Sigmoid colon (tissue), 7 donors: Measurements from ENCODE around the gene EML3. TPM values are rescaled to one million over a fixed set of nuclear protein-coding genes. Genes with fewer than 3 reads are reported as not detected.

ENCODE experiments used
- DNase-seq: peaks from one replicate; pipeline ENCODE4 v3.0.0-alpha.2; 2019
- H3K27ac ChIP-seq, 4 donors: fragments of 200-600 bp; sonication (generic); one replicate each; pipeline ENCODE4 v1.5.1; 2016 to 2019; ENCODE audit warnings: mild to moderate bottlenecking in 1 of 4
- H3K27me3 ChIP-seq, 3 donors: fragments of 200-600 bp; sonication (generic); one replicate each; pipeline ENCODE4 v1.5.1; 2019; ENCODE audit warnings: mild to moderate bottlenecking in 1 of 3
- H3K36me3 ChIP-seq, 4 donors: fragments of 200-600 bp; sonication (generic); one replicate each; pipeline ENCODE4 v1.5.1; 2016 to 2019
- H3K4me1 ChIP-seq, 4 donors: fragments of 200-600 bp; sonication (generic); one replicate each; pipeline ENCODE4 v1.5.1; 2017 to 2019
- H3K4me3 ChIP-seq, 4 donors: fragments of 200-600 bp; sonication (generic); one replicate each; pipeline ENCODE4 v1.5.1; 2017 to 2019; ENCODE audit warnings: mild to moderate bottlenecking in 2 of 4, moderate library complexity in 1 of 4
- H3K9me3 ChIP-seq, 4 donors: fragments of 200-600 bp in 3 of 4; sonication (generic) in 3 of 4; one replicate each; pipeline versions ENCODE4 v1.5.1 to v1.6.1; 2013 to 2019
- CTCF ChIP-seq, 4 experiments: fragments of 450-650 bp in 3 of 4; fragments of 200-600 bp in 1 of 4; IDR thresholded peaks; one replicate each; pipeline ENCODE4 v1.5.1; 2016 to 2019; ENCODE audit warnings: antibody characterized with exemption in 4 of 4, mild to moderate bottlenecking in 3 of 4, moderate library complexity in 2 of 4
- EP300 ChIP-seq, 4 donors: sonication (generic); formaldehyde crosslinking; IDR thresholded peaks; one replicate each; pipeline ENCODE4 v1.6.1; 2017; ENCODE audit warnings: antibody characterized with exemption in 4 of 4
- POLR2A ChIP-seq, 2 donors: fragments of 450-650 bp; IDR thresholded peaks; one replicate each; pipeline ENCODE4 v1.6.1; 2016; ENCODE audit warnings: antibody characterized with exemption in 2 of 2, mild to moderate bottlenecking in 2 of 2, moderate library complexity in 2 of 2
- POLR2AphosphoS5 ChIP-seq, 4 donors: sonication (generic); formaldehyde crosslinking; IDR thresholded peaks; one replicate each; pipeline ENCODE4 v1.6.1; 2017; ENCODE audit warnings: antibody characterized with exemption in 4 of 4
- WGBS, 2 donors: extraction: QIAGEN DNeasy Blood & Tissue Kit; methylation state at CpG; one replicate each; pipeline ENCODE4 v1.1.7; 2013; 5-methylcytosine and 5-hydroxymethylcytosine counted together
- intact Hi-C: fragments of 100-400 bp; cut with DNase I; formaldehyde crosslinking; loops from one replicate; pipeline ENCODE4 v1.15.1; 2023
- polyA plus RNA-seq, 3 donors: library from polyadenylated mRNA; stranded (reverse); fragments of 200-250 nt; gene quantifications; one replicate each; pipeline ENCODE4 v1.2.3, GENCODE V29; 2013
- total RNA-seq, 4 donors: library from RNA; depleted of rRNA; stranded (reverse); fragments of >200 nt; gene quantifications; one replicate each; pipeline ENCODE4 v1.1.0, GENCODE V29; 2016
- donor health status: healthy with polysubstance abuse.
- donor health status: Bipolar disorder and iron deficiency.
- donor health status: healthy.

The EML3 gene
- total and polyA plus RNA-seq, 7 donors: 10.6 to 50.7 (median 26.3) TPM

GRCh38 chr11:62615521-62615920 lies 2.9 kb upstream of the EML3 start:
- H3K36me3 ChIP-seq: peaks cover 0 to 43% (median 4%) of the 10 kb centered on the region in 4 donors
- no peak for TF ChIP-seq POLR2A (IDR thresholded peaks at IDR 0.05)
- TF ChIP-seq EP300 (IDR thresholded peaks at IDR 0.05): no peak
- no peak for TF ChIP-seq POLR2AphosphoS5 (IDR thresholded peaks at IDR 0.05)
- TF ChIP-seq CTCF (IDR thresholded peaks at IDR 0.05): no peak
- WGBS, 2 donors: 90 to 92% methylated on average over 7 of the region's 7 CpGs

GRCh38 chr11:62614275-62614674 lies 1.7 kb upstream of the EML3 start:
- DNase-seq: no peak
- no peaks in the 10 kb centered on the region for H3K9me3 ChIP-seq
- H3K27ac ChIP-seq: peak overlapping the region in 3 of 4 donors; percentile 88 to 100 (median 96)
- WGBS, 2 donors: 67 to 78% methylated on average over 8 of the region's 8 CpGs
- intact Hi-C loops: loop anchor here (5.0 kb wide), 2 partner anchors 53 to 93 kb away; partner anchors contain the start of genes BSCL2, C11orf98, CSKMT and GNG3
- H3K27me3 ChIP-seq: no peaks in the 10 kb centered on the region
- peaks cover 0 to 55% (median 4%) of the 10 kb centered on the region in 4 donors for H3K36me3 ChIP-seq
- TF ChIP-seq POLR2A (IDR thresholded peaks at IDR 0.05) (no peak), EP300 (IDR thresholded peaks at IDR 0.05) (no peak), POLR2AphosphoS5 (IDR thresholded peaks at IDR 0.05) (no peak), CTCF (IDR thresholded peaks at IDR 0.05) (no peak)
- H3K4me1 ChIP-seq: peaks cover 0 to 30% (median 24%) of the 10 kb centered on the region in 4 donors
- H3K4me3 ChIP-seq: no peak overlapping the region

More at GRCh38 chr11:62615521-62615920, 2.9 kb upstream of the EML3 start:
- H3K4me1 ChIP-seq: peaks cover 0 to 34% (median 29%) of the 10 kb centered on the region in 4 donors
- H3K9me3 ChIP-seq: no peaks in the 10 kb centered on the region
- DNase-seq: no peak
- H3K27ac ChIP-seq: no peak overlapping the region
- no peak overlapping the region for H3K4me3 ChIP-seq
- intact Hi-C loops: no loop called here
- H3K27me3 ChIP-seq: no peaks in the 10 kb centered on the region

GRCh38 chr11:62613291-62613778 lies 760 bp upstream of the EML3 start:
- Histone ChIP-seq H3K4me3 (peak overlapping the region; percentile 53 to 82 (median 62)), H3K27me3 (no peaks in the 10 kb centered on the region), H3K9me3 (no peaks in the 10 kb centered on the region), H3K27ac (peak overlapping the region; percentile 88 to 100 (median 96)), H3K4me1 (peaks cover 0 to 30% (median 24%) of the 10 kb centered on the region in 4 donors), H3K36me3 (peaks cover 0 to 58% (median 4%) of the 10 kb centered on the region in 4 donors)
- intact Hi-C loops: loop anchor here (2.0 to 5.0 kb wide), 3 partner anchors 19 to 94 kb away; partner anchors contain the start of genes BSCL2, C11orf98, CSKMT and GNG3
- 36 to 65% methylated on average over 15 of the region's 15 CpGs for WGBS, 2 donors
- DNase-seq: peak; percentile 87
- TF ChIP-seq POLR2A (IDR thresholded peaks at IDR 0.05) (no peak), POLR2AphosphoS5 (IDR thresholded peaks at IDR 0.05) (peak in 1 of 4 donors; percentile 3), EP300 (IDR thresholded peaks at IDR 0.05) (no peak), CTCF (IDR thresholded peaks at IDR 0.05) (no peak)

GRCh38 chr11:62611705-62612365 lies 740 bp downstream of the EML3 start:
- H3K9me3 ChIP-seq: no peaks in the 10 kb centered on the region
- TF ChIP-seq POLR2AphosphoS5 (IDR thresholded peaks at IDR 0.05) (no peak), POLR2A (IDR thresholded peaks at IDR 0.05) (no peak), CTCF (IDR thresholded peaks at IDR 0.05) (no peak), EP300 (IDR thresholded peaks at IDR 0.05) (no peak)
- intact Hi-C loops: loop anchor here (2.0 to 5.0 kb wide), 3 partner anchors 17 to 95 kb away; partner anchors contain the start of genes BSCL2, C11orf98, CSKMT and GNG3
- WGBS, 2 donors: 1% methylated on average over 34 of the region's 34 CpGs
- no peaks in the 10 kb centered on the region for H3K27me3 ChIP-seq
- peak; percentile 86 for DNase-seq
- H3K36me3 ChIP-seq: peaks cover 0 to 61% (median 5%) of the 10 kb centered on the region in 4 donors
- peak overlapping the region; percentile 53 to 82 (median 62) for H3K4me3 ChIP-seq
- peak overlapping the region; percentile 88 to 100 (median 96) for H3K27ac ChIP-seq
- peaks cover 0 to 30% (median 24%) of the 10 kb centered on the region in 4 donors for H3K4me1 ChIP-seq
